GM18870 (cell line): ENCODE data around the gene CD46.

Source experiments
- ATAC-seq: cut with Tn5 transposase; IDR thresholded peaks from one replicate; pipeline ENCODE4 v1.9.1; 2021; ENCODE audit warnings: moderate library complexity; ENCODE audit not compliant: unreplicated experiment

The CD46 gene

DNA sequence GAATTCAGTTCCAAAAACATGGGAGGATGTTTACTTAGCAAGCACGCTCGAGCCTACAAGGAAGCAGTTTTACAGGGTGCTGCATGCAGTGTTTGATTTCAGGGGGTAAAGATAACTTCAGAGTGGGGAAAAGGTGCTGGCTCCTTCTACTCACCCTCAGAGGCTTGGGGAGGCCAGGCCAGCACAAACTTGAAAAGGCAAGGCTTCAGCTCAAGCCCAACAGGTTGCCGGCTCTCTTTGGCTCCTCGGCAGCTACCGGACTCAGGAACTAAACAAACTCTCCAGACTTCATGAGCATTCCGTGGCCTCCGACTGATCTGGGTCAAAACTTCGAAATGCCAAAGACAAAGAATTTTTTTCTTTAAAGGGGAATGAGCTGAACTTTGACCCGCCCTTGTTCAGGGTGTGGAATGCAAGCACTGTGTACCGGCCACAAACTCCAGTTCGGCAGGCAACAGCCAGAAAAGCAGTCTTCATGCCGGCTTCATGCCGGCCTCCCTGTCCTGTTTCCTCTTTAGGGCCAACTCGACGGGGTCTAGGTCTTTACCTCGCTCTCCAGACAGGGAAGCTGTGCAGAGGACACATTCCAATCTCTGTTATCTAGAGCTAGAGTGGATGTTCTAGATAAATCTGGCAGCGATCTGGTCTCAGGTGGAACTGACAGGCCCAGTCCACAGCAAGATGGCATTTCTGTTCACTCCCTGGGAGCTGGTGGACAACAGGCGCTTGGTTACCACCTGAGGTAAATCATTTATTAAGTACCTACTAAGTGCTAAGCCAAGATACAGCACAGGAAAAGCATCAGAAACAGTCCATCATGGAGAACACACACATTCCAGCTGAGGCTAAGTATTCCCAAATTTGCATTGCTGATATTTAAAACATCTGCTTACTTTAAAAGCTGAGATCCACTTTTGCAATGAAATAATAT, 75.0 kb downstream of the CD46 start:
- no peak for ATAC-seq

DNA sequence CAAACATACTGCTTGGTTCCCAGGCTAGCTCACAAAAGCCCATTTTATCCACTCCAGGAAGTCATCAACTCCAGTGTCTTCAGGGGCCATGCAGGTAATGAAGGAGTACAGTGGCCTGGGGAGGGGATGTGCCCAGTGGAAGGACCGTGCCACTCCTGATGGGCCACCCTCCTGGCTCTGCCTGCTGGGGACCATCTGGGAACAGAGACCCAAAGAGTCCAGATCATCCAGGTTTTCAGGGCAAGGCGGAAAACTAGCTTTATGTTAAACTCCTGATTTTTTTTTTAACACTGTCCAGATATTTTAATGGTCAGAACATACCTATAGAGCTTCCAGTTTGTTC, 75.6 kb downstream of the CD46 start:
- ATAC-seq = no peak

GRCh38 chr1:207828046-207828445, 76.2 kb downstream of the CD46 start:
- ATAC-seq = no peak

DNA sequence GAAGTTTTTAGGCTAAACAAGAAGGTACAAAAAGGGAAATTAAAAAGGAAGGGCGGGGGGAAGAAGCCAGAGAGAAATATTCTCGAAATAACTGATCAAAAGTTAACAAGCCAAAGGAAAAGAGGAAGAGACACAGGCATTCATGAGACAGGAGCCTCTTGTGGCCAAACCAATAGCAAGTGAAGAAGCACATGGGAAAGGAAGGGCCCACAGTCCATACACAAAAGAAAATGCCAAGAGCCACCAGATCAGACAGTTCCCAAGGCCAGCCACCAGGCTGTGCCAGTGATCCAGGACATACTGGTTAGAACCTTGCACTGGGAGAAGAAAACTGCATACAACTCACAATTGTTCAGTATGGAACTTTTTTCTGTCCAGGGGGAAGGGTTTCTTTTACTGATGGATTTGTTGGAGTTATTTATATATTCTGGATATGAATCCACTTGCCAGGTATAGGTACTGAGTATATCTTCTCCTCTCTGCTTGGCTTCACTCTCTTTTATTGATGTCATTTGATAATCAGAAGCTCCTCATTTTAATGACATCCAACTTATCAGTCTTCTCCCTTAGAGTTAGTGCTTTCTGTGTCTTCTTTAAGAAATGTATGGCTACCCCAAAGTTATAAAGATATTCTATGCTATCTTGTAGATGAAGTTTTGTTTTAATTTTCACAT, 76.8 kb downstream of the CD46 start:
- peak; percentile 27 for ATAC-seq

DNA sequence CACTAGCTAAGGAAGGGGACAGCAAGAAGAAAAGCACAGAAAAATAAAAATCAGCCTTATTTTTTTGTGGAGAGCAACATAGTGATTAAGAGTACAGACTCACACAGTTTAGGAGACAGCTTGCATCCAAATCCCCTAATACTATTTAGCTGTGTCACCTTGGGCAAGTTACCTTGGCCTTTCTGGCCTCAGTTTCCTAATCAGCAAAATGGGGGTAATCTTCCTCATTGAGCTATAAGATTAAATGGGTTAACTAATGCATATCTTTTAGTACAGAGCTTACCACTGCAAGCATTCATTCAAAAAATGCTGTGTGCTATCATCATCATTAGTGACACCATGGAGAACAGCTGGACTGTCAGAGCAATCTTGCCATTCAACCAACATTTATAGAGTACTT, 77.7 kb downstream of the CD46 start:
- ATAC-seq = no peak

GRCh38 chr1:207830788-207831187, 78.9 kb downstream of the CD46 start:
- ATAC-seq = no peak

DNA sequence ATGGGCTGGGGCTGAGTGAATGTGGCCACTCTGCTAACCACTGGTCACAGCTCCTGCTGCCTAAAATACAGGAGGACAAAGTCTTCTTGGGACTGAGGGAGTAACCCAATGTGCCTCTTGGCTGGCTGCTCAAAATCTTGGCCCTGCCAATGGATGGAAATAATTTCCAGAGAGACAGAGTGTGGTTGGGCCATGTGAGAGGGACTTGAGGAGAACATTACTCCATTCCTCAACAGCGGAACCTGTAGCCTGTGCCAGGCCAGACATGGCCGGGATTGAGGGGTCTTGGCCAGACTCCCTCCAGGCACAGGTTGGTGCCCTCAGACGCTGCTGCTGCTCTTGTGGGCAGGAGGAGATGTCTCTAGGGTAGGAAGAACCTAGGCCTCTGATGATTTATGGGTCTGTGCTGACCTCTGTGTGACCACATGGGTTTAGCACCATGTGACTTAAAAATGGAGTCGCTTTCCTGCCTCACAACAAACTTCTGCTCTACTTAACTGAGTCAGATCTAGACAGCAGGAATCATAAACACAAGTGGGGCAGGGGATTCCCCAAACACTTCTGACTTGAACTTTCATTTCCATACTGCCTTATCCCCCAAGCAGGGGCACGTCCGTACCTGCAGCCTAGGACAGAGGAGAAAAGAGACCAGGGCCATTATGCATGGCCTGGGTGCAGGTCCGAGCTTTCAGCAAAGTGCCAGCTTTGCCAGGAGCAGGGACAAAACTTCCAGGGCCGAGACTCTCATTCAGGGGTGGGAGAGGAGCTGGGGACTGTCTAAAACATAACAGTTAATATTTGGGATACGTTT, 79.9 kb downstream of the CD46 start:
- ATAC-seq = peak; percentile 86

DNA sequence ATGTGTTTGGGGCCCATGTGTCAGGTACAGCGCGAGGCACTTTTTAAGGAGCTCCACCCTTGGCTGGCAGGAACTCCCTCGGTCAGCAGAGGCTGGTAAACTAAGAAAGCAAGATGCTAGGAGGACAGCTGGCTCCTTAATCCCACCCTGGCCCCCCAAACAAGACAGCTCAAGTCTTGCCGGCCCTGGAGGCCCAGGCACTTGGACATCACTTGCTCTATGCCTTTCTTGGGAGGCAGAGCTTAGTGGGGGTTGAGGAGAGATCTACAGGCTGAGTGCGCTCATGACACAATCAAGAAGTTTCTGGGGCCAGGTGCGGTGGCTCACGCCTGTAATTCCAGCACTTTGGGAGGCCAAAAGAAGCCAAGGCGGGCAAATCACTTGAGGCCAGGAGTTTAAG, 80.9 kb downstream of the CD46 start:
- ATAC-seq = no peak

GRCh38 chr1:207833381-207833780, 81.5 kb downstream of the CD46 start:
- no peak for ATAC-seq

DNA sequence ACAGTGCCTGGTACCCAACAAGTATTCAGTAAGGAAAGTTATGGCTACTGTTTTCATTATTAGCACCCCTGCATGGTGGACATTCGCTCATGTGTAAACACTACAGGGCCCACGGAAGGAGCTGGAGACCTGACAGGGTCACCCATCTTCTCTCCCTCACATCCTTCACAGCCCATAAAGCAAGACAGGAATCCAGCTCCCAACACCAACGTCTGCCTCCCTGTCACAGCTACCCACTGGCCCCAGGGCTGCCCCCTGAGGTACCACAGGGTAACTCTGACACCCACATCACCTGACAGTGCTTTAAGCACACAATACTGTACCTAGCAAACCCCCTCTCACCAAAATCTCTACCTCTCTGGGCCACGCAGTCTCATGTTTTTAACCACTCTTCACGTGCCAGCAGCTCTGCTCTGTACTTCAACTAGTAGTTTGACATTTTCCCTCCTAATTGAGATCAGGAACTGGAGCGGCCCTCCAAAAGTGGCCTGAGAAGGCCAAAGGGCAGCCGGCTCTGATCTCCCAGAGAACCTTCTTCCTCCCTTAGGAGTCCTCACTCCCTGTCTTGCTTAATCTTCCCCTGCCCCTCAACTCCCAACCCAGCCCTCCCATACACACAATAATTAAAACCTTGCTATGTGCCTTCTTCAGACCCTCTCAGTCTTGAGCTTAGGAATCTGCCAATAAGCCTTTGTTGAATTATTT, 82.3 kb downstream of the CD46 start:
- no peak for ATAC-seq

DNA sequence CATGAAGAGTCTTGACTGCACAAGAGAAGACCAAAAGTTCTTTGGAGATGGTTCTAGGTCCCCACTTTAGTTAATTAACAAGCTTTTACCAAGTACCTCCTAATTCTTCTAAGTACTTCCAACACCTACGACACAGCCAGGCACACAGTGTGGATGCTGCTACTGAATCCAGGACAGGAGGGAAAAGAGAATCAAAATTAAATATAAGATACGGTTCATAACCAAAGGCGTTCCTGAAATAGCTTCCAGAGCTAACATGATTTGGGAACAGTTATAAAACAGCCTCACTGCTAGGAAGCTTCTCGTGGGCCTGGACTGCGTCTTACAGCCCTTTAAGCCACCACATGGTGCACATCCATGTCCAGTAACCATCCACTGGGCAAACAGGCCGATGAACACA, 84.1 kb downstream of the CD46 start:
- no peak for ATAC-seq

DNA sequence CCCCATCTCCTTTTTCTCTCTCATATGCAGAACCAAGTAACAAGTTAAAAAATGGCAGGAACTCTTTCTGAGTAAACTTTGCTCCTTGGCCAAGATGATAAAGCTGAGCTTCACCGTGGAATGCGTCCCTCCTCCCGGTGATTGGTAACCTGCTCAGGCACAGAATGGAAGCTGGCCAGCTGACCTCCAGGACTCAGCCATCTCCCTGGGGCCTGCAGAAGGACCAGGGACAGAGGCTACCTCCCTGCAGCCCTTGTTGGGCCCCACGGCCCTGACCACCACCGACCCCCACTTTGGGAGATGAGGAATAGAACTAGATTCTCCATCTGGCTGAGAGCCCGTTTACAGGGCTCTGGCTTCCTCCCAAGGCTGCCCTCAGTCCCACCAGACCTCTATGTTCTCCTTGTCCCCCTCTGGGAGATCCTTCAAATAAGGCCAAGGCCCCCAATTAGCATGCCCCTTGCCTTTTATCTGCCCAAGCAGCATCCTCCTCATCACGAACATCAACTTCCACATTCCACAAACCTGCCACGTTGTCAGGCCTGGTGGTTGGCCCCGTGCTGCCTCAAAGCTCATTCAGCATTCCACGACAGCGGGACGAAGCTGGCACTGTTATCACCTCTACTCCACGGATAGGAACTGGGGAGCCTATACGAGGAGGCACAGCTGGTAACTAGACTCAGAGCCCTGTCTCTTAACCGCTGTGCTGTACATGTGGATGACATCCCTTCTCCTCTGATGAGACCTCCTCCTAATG, 84.9 kb downstream of the CD46 start:
- no peak for ATAC-seq

DNA sequence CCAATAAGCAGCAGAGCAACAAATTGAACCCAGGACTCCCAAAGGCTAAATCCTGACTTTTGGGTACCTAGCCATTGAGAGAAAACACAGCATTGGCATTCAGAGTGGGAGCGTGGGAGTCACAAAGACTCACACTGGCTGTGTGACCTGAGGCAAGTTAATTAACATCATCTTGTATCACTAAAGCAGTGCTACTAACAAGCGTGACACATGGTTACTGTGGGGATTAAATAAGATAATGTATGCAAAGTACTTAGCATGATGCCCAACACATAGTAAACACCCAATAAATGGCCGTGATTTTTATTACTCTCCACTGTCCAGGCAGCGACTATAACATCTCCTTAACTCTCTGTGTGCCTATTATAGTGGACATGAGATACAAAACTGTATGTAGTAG, 85.8 kb downstream of the CD46 start:
- ATAC-seq = no peak

DNA sequence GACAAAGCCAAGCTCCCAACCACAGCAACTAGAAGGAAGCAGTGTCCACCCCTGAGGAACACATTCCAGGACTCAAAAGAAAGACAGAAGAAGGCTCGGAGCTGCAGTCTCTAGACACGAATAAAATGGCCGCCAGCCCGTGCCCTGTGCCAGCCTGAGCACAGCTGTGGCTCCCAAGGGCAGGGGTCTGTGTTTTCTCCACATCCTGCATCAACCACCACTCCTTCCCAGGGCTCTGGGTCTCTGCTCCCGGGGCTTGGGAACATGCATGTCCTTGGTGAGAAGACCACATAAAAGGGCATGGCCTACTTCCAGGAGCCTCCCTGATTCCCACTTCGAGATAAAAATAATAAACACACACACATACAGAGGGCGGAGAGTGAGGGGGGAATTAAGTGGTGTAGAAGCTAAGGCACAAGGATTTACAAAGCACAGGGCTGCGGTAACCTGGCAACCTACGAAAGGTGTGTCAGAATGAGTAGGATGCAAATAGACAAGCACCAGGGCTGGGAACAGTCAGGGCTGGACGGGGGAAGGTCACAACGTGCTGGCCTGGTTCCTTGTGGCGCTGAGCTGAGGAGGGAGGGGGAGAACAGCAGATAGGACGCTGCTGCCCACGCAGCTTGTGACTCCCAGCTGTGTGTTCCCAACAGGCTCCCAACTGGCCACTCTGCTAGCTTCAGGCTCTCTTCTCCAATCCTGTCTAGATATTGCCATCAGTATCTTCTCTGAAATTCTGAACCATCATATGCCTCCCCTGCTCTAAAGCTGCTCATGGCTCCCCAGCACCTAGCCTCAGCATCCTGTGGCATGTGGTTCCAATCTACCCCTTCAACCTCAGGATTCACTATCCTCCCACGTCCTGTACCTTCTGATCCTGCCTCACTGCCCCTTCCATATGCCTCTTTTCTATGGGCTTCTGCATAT, 86.6 kb downstream of the CD46 start:
- no peak for ATAC-seq

DNA sequence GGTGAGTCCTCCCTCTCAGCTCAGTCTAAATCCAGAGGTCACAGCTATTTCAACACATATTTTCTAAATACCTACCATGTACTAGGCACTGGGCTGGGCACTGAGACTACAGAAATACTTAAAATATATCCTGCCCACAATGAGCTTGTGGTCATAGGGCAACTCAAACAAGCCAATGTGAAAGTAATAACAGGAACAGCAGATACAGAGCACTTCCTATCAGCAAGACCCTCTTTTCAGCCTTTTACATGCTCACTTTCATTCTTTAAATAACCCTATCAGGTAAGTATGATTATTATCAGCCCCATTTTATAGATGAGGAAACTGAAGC, 87.2 kb downstream of the CD46 start:
- ATAC-seq = no peak

DNA sequence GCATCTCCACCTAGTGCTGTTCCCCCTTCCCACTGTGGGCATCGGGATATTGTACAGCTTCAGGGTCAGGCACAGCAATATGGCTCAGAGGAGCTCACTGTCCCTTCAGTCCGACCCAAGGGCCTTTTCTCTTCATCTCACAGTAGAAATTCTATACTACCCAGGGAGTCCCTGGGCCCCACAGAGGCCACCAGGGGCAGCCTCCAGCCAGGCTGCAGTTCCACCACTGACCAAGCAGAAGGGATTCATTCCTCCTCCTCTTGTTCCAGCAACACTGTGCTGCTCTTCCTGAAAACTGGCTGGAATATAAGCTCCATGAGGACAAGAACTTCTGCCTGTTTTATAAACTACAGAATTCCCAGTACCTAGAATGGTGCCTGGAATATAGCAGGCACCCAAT, 88.5 kb downstream of the CD46 start:
- no peak for ATAC-seq

DNA sequence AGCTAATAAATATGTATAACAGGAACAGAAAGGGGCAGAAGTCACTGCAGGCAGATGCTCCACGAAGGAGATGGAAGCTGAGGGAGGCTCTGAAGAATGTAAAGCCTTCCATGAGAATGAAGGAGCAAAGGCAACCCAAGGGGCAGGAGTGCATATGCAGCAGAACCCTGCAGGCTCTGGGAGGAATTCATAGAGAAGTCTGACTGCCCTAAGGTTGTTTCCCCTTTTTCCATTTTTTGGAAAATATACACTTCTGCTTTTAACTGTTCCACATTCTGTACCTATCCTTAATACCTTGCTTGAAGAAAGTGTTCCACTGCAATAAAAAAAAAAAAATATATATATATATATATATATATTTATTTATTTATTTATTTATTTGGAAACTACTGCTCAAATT, 89.4 kb downstream of the CD46 start:
- no peak for ATAC-seq

GRCh38 chr1:207841901-207842300, 90.0 kb downstream of the CD46 start:
- no peak for ATAC-seq

DNA sequence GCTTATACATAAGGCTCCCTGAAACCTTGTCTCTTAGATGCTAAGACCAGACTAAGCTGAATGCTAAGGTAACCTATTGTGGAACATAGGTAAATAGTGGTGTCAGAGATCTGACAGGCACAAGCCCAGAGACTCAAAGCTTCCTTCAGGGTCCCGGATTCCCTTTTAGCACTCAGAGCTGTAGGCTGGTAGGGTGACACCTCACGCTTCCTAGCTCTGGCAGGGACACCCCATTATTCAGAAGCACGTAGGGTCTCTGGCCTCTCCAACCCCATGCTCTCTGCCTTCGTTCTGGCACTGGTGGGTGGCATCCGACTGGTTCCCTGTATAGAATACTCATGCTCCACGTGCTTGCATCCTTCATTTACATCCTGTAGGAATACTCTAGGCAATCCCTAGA, 90.7 kb downstream of the CD46 start:
- ATAC-seq = no peak
